ENCODE data around the gene TRIM72. TPM values are rescaled to one million over a fixed set of nuclear protein-coding genes. Genes with fewer than 3 reads are reported as not detected.
A peak's percentile ranks its signal among the peaks of the same experiment; 100 is the strongest.

TRIM72 gene
- total and polyA plus RNA-seq, 9 of the 15 experiments (the other 6 are each of a cell fraction or from before 2014, with no cell fraction given), result under 0.01 TPM; not detected in 8

DNA sequence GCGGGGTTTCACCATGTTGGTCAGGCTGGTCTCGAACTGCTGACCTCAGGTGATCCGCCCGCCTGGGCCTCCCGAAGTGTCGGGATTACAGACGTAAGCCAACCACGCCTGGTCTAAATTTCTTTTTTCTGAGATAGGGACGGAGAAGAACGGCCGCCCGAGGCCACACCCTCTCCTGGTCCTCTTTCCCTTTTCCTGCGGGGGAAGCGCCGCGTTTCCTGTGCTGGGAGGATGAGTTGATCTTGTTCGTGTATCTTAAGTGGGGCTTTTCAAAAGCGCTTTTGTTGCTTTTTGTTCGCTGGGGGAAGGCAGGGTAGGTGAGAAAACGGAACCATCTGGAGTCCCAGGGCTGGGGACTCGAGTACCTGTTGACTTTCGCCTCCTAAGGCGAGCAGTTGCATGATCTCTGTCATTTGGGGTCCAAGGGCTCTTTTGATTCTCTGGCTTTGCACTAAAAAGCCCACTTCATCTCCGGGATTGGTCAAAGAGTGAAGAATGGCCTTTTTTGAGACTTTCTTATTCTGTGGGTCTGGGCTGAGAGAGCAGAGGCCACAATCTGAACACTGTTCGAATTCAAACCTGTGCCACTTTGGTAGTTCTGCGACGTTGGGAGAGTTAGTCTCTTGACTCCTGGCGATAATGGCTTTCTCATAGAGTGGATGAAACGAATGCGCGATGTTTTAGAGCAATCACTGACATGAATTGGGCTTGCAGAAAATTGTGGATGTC lies 32.7 kb upstream of the TRIM72 start (continued):
- TF ChIP-seq, protein P1, sequence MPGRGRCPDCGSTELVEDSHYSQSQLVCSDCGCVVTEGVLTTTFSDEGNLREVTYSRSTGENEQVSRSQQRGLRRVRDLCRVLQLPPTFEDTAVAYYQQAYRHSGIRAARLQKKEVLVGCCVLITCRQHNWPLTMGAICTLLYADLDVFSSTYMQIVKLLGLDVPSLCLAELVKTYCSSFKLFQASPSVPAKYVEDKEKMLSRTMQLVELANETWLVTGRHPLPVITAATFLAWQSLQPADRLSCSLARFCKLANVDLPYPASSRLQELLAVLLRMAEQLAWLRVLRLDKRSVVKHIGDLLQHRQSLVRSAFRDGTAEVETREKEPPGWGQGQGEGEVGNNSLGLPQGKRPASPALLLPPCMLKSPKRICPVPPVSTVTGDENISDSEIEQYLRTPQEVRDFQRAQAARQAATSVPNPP (IDR thresholded peaks at IDR 0.05; ENCODE audit: borderline replicate concordance, insufficient read depth, insufficient read length), result no peak
- TF ChIP-seq MYBL2 (IDR thresholded peaks at IDR 0.05; ENCODE audit: low read depth) (no peak), MYBL2 (CRISPR knock-in tag; IDR thresholded peaks at IDR 0.05; ENCODE audit: borderline replicate concordance) (no peak), BRD4 (IDR thresholded peaks at IDR 0.05) (no peak)
- TF ChIP-seq, protein P2, sequence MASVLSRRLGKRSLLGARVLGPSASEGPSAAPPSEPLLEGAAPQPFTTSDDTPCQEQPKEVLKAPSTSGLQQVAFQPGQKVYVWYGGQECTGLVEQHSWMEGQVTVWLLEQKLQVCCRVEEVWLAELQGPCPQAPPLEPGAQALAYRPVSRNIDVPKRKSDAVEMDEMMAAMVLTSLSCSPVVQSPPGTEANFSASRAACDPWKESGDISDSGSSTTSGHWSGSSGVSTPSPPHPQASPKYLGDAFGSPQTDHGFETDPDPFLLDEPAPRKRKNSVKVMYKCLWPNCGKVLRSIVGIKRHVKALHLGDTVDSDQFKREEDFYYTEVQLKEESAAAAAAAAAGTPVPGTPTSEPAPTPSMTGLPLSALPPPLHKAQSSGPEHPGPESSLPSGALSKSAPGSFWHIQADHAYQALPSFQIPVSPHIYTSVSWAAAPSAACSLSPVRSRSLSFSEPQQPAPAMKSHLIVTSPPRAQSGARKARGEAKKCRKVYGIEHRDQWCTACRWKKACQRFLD (CRISPR knock-in tag; IDR thresholded peaks at IDR 0.05), result no peak

DNA sequence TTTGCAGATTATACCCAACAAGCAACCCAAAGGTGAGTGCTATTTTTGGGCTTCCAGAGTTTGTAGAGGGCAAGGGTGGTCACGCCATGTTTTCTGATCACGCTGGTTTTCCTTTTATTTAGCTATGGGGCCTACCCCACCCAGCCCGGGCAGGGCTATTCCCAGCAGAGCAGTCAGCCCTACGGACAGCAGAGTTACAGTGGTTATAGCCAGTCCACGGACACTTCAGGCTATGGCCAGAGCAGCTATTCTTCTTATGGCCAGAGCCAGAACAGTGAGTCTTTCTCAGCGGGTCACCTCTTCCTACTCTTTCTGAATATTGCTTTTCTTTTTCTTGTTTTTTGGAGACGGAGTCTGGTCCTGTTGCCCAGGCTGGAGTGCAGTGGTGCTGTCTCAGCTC lies 31.5 kb upstream of the TRIM72 start:
- WGBS (ENCODE audit: insufficient coverage, low coverage, missing lambda C conversion rate), result 11% methylated on average over 7 of the region's 7 CpGs
- peaks cover 49% of the 10 kb centered on the region for H4K20me1 ChIP-seq (replicated peaks; ENCODE audit: control insufficient read depth, insufficient read depth, low read length)
- H3K9me3 ChIP-seq (replicated peaks; ENCODE audit: control insufficient read depth, insufficient read depth, low read depth, low read length), result no peaks in the 10 kb centered on the region
- ChIA-PET CTCF (ENCODE audit: low intra/inter-chr PET ratio) (no interaction called here), POLR2A (interaction anchor here (0.7 to 3.5 kb wide), 17 partner anchors 8 to 204 kb away, joined by 3 to 31 read pairs (median 4); partner anchors contain the start of genes KAT8, PYCARD, ZNF646 and ZNF668)
- H3K4me1 ChIP-seq (replicated peaks in 1 of 2; ENCODE audit: control insufficient read depth in 2 of 2, insufficient read depth in 2 of 2, low read length in 2 of 2), result peaks cover 18 to 22% of the 10 kb centered on the region in 2 experiments
- intact Hi-C loops (cut with micrococcal nuclease) (loop anchor here (10.0 kb wide), 1 partner anchor 262 kb away; the partner anchor contains the start of gene ZNF843), in situ Hi-C loops (cut with MboI) (no loop called here)
- no peaks in the 10 kb centered on the region; a peak in 1 of 5 replicates for H3K27me3 ChIP-seq (ENCODE audit: control insufficient read depth in 2 of 2, insufficient read depth in 2 of 2, low read length in 2 of 2)
- peak in 1 of 4 experiments; percentile 13 for DNase-seq (ENCODE audit: extremely low read depth in 1 of 4, low spot score in 3 of 4)
- peak overlapping the region; percentile 33; the same call in 2 of the 3 replicates for H3K27ac ChIP-seq (ENCODE audit: extremely low read depth, low read depth, low read length)
- FAIRE-seq, result no peak
- peaks cover 82% of the 10 kb centered on the region for H3K79me2 ChIP-seq (ENCODE audit: control insufficient read depth, insufficient read depth, low read length)
- peaks cover 8% of the 10 kb centered on the region for H3K9me1 ChIP-seq (ENCODE audit: control insufficient read depth, insufficient read depth, low read length)
- ATAC-seq, result no peak
- no peak overlapping the region for H2AFZ ChIP-seq (ENCODE audit: low read depth, low read length)
- TF ChIP-seq, protein P3, sequence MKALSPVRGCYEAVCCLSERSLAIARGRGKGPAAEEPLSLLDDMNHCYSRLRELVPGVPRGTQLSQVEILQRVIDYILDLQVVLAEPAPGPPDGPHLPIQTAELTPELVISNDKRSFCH (CRISPR knock-in tag; IDR thresholded peaks at IDR 0.05), result no peak
- TF ChIP-seq, protein P3 (tag; IDR thresholded peaks at IDR 0.05), result 0 out of 2 replicates have a peak, but pooled peaks have one; percentile 25
- TF ChIP-seq, protein P4, sequence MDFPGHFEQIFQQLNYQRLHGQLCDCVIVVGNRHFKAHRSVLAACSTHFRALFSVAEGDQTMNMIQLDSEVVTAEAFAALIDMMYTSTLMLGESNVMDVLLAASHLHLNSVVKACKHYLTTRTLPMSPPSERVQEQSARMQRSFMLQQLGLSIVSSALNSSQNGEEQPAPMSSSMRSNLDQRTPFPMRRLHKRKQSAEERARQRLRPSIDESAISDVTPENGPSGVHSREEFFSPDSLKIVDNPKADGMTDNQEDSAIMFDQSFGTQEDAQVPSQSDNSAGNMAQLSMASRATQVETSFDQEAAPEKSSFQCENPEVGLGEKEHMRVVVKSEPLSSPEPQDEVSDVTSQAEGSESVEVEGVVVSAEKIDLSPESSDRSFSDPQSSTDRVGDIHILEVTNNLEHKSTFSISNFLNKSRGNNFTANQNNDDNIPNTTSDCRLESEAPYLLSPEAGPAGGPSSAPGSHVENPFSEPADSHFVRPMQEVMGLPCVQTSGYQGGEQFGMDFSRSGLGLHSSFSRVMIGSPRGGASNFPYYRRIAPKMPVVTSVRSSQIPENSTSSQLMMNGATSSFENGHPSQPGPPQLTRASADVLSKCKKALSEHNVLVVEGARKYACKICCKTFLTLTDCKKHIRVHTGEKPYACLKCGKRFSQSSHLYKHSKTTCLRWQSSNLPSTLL (IDR thresholded peaks at IDR 0.05), result no peak
- peak overlapping the region; percentile 87 for H3K4me2 ChIP-seq (ENCODE audit: insufficient read depth, low read length)
- H3K9ac ChIP-seq (ENCODE audit: insufficient read depth in 1 of 2, low read depth in 2 of 2, low read length in 2 of 2), result peak overlapping the region; percentile 98; a peak in 3 of 4 replicates
- BruUV-seq (replicated peaks), result no TSS peak
- H3K36me3 ChIP-seq (ENCODE audit: control insufficient read depth, insufficient read depth, low read length), result peaks cover 63% of the 10 kb centered on the region
- peak overlapping the region; percentile 81 for H3K4me3 ChIP-seq

All from K562 (cell line).